Measurements from ENCODE around the gene POLR3H.

Gene POLR3H

DNA sequence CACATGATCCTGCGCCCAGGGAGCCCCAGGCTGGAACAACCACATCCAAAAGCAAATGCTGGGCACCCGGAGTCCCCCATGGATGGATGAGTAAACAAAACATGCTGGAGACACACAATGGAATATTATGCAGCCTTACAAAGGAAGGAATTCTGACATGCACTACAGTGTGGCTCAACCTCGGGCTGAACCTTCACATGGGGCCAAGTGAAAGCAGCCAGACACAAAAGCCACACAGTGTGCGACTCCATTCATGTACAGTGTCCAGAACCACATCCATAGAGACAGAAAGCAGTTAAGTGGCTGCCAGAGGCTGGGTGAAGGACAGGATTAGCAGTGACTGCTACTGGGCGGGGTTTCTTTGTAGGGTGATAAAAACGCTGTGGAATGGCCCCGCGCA, 10.1 kb downstream of the POLR3H start:
- DNase-seq, result no peak

DNA sequence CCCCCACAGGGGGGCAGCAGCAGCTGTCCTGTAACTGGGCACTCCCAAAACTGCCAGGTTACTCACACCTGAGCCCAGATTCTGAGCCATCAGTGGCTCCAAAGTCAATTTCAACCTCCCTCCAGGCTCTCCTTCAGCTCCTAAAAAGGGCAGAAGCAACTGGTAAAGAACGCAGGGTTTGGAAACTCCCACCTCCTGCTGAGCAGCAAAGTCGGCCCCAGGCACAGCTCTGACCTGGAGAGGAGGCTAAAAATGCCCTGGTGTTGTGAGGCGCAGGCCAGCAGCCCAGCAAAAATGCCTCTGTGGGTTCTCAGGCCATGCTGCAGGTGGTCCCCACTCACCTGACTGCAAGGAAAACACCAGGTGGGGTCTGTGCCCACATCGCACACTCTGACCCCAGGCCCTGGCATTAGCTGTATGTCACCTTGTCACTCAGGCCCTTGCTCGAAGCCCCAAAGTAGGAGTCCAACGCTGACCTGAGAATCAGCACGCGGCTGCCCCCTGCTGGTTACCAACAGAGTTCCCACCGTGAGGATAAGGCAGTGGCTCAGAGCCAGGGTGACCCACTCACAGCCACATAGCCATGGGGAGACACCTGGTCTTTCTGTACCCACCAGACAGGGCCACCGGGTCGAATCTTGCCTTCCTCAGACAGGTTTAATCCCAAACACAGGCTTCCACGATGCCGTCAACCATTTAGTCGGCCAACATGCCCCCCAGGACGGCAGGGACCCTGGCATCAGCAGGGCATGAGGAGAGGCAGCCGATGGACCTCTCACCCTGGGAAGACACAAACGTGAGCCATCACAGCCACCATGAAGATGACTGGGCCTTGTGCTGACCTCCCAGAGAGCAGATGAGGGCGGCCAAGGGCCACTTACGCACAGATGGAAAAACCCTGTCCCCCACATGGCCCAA, 11.1 kb downstream of the POLR3H start:
- DNase-seq, result peak; percentile 33

DNA sequence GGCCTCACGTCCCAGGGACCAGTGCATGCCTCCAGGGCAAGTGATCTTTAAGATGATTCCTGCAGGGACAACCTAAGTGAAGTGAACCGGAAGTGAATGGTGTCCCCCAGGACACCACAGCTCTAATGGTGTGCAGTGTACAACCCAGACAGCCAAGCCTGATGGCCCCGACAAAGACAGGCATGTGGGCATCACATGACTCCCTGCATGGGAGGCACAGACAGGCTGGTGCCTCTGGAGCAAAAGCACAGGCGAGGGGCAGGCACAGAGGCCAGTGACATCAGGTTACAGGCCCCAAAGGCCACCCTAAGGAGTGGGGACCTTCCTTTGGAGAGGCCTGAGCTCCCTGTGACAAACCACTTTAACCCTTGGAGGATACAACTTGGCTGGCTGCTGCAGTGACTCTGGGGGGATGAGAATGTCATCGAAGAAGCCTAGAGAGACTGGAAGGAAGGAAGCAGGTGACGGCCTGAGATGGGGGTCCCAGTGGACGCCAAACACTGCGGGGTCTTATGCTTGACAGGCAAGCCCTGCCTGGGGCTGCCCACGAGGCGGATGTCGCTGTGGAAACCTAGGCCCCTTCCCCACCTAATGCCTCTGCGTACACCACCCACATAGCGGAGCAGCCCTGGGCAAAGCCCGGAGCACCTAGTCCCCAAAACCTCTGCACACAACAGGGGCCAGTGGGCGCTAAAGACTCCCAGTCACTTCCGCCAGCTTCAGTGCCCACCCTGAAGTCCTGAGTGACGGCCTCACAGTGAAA, 12.4 kb downstream of the POLR3H start:
- DNase-seq, result no peak

DNA sequence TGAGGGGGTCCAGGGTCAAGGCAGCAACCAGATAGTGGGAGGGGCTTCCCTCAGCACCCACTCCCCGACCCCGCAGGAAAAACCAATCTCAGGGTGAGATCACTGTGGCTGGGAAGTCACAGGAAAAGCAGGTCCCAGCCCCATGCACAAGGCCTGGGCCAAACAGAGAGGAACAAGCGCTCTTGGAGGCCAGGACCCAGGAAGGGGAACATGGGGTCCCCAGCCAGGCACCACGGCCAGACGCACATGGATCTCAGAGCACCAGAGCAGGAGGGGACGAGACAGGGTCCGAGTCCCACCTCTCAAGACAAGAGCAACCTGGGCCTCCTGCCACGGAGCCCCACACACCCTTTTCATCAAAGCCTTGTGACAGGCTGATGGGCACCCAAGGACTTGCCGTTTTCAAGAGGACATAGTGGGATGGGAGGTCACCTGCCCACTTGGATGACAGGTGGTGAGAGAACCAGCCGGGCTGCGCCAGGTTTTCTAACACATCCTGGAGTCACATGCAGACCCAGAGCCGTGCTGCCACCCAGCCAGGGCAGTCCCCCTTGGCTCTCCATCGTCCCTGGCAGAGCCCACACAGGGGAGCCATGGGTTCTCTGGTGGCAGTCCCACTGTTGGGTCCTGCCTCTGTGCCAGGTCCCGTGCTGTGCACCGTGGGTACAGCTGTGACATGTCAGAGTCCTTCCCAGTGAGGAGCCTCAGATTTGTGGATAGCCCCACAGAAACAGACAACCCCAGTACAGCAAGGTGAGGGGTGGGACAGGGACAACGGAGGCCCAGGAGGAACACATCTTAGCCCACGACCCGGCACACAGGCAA, 13.2 kb downstream of the POLR3H start:
- DNase-seq, result no peak

DNA sequence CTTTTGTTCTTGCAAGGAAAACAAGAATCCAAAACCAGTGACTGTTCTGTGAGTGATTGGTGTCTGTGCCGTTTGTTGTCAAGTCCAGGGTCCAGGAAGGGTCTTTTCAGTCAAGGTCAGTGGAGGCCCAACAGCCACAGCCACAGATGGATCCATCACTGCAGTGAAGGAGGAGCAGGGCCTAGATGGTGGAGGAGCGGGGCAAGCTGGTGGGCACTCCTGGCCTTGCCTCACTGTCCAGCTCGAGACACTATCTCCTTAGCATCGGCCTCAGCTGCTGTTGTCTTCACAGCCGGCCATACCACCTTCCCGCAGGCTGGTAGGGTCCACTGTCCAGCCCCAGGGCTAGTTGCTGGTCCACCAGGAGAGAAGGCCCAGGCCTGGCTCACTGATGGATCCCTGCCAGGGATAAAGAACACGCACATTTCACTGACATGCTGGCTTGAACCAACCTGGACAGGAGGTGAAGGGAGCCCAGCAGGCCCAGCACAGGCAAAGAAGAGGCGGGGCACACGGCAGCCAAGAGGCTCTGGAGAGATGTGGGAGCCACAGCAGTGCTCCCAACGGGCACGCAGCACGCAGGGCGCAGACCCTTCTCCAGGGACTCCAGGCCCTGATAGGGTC, 15.2 kb downstream of the POLR3H start:
- DNase-seq, result no peak

DNA sequence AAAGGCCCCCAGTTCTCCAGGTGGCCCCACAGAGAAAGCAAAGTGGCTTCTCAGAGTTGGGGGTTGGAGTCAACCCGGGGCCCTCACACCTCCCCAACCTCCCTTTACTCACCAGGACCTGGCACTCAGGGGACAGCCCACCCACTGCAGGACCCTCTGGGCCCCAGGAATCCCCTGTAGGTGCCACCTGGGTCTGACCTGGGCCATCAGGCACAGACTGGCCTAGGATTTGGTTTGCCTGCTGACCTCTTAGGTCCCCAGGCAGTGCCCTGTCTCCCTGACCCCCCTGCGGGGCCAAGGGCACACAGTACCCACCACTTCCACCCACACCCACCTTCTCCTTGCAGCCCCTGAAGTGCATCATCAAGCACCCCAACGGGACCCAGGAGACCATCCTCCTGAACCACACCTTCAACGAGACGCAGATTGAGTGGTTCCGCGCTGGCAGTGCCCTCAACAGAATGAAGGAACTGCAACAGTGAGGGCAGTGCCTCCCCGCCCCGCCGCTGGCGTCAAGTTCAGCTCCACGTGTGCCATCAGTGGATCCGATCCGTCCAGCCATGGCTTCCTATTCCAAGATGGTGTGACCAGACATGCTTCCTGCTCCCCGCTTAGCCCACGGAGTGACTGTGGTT, 16.0 kb downstream of the POLR3H start:
- no peak for DNase-seq

DNA sequence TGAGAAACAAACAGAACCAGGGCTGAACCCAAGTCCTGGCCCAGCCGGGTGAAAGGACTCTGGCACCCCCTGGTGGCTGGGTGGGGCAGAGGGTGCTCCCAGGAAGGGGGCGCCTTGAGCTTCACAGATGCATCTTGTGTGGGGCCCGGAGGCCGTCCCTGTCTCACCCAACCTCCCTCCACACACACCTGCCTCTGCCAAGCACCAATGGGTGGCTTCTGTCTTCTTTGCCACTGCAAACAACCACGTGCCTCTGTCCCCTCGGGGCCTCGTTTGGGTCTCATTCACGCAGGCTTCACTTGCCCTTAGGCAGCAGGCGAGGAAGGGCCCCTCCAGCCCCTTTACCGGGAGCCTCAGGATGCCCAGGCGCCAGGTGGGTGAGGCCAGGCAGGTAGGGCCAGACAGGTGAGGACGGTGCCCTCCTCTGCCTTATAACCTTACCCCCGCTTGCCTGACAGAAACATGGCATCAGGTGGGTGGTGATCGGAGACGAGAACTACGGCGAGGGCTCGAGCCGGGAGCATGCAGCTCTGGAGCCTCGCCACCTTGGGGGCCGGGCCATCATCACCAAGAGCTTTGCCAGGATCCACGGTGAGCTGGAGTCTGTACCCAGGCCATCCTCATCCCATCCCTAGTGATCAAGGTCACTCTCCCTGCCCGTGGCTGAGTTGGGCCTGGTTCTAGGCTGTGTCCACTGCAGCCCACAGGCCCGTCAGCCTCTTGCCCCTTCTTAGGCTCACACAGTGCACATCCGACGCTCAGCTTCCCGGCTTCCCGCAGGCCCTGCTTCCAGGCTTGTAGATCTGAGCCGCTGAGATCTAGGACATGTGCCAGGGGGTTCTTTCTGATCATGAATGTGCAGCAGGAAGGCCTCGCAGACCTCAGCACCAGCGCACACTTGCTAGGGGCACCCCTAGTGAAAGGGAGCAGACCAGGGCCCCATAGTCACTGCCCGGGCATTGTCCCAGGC, 17.2 kb downstream of the POLR3H start:
- no peak for DNase-seq

DNA sequence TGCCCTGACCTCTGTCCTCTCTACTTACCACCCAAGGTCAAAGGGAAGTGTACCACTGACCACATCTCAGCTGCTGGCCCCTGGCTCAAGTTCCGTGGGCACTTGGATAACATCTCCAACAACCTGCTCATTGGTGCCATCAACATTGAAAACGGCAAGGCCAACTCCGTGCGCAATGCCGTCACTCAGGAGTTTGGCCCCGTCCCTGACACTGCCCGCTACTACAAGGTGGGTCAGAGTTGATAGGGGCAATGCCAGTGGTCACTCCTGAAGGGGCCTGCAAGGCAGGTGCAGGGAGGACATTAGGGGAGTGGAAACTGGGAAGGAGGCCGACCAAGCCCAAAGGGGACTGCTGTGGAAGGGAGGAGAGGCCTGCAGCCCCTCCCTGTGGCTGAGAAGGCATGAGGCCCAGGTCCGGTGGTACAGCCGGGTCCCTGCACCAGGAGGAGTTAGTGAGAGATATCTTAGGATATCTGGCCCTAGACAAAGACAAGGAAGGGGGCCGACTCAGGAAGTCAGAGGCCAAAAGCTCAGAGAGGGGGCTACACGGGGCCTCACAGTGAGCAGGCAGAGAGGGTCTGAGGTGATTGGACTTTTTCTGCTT, 17.9 kb downstream of the POLR3H start:
- DNase-seq, result no peak

DNA sequence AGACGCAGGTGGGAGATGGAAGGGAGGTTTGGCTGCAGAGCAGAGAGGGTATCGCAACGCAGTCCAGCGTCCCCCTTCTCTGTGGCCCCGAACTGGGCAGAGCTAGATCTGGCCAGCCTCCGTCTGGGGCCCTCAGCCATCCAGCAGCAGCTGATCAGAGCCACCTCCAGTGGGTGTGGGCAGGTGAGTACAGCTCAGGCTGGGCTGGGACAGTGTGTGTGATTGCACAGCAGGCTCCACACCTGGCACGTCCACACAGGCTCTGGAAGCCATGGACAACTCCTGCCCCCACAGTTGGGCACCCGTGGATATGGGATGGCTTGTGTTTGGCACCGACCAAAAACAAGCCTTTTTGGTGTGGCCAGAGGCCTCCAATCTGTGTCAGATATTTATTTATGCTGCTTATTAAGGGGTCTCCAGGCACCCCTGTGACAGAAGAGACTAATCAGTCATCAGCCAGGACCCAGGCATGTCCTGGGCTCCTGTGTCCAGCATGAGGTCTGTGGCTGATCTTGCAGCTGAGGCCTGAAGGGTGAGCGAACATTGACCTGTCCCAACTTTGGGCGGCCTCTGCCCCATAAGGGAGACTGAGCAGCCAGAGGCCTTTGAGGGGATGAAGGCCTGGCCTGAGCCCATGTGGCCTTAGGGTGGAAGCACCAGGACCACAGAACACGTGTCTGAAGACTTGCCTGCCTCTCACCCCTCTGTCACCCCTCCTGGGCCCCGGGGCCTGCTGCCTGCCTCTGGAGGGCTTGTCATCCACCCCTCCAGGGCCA, 18.6 kb downstream of the POLR3H start:
- DNase-seq, result no peak

DNA sequence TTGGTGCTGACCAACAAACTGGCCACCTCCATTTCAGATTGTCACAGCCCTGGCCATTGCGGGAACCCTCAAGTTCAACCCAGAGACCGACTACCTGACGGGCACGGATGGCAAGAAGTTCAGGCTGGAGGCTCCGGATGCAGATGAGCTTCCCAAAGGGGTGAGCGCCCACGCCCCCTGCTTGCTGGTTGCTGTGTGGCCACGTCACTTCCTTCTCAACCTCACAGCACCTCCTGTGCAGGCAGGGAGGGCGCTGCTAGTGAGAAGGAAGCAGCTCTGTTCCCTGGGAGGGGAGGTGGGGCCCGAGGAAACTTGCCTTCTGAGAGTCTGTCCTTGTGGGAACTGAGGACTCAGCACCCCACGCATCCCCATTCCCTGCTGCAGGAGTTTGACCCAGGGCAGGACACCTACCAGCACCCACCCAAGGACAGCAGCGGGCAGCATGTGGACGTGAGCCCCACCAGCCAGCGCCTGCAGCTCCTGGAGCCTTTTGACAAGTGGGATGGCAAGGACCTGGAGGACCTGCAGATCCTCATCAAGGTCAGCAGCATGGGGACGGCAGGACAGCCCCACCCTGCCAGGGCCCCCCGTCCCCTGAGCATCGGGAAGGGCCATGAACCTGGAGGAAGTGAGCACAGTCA, 19.3 kb downstream of the POLR3H start:
- no peak for DNase-seq

DNA sequence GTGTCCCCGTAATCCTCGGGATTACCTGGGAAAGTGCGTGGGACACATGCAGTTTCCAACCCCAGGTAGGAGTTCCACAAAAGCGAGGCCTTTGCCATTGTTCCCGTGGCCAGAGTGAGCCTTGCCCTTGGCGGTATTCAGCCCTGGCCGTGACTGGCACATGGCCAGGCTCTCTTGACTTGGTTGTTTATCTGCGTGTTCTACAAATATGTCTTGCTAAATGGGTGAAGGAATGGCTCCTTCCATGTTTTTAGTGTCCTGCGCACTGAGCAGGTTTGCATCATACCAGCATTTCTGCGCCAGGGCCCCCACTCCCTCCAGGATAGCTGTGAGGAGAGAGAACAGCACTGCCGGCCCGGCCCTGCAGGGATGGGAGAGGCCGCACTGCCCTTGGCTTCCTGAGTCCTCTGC, 20.0 kb downstream of the POLR3H start:
- no peak for DNase-seq

DNA sequence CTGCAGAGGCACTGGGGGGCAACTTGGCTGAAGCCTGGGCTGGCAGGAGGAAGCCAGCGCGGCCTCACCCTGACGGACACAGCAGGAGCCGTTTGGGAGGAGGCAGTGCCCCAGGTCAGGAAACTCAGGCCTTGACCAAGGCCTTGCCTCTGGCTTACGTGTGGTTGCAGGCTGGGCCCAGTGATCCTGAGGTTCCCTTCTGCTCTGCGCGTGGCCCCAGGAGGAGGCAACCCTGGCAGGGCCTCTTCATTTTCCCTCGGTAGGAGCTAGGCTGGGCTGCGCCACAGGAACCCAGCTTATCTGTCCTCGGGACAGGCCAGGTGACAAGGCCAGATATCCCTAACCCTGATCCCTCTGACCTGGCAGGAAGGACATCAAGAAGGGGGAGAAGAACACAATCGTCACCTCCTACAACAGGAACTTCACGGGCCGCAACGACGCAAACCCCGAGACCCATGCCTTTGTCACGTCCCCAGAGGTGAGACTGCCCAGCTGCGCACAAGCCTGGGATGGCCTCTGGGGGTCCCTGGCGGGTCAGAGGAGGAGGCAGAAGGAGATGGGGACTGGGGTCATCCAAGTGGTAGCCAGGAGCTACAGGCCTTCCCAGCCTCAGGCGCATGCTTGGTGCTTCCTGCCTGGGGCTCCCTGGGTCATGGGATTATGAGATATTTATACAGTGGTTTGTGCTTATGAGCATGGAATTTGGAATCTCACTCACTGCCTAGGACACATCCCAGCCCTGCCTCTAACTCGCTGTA, 20.6 kb downstream of the POLR3H start:
- DNase-seq, result no peak

DNA sequence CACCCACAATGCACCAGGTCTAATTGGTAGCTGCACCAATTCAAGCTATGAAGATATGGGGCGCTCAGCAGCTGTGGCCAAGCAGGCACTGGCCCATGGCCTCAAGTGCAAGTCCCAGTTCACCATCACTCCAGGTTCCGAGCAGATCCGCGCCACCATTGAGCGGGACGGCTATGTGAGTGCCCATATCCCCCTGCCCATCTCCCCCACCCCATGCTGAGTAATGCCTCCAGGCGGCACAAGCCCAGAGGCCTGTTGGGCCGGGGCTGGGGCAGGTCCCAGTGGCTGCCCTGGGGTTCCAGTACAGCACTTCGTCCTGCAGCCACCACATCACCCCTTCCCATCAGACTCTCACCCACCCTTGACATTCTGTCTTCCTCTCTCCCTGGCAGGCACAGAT, 21.5 kb downstream of the POLR3H start:
- DNase-seq, result no peak

DNA sequence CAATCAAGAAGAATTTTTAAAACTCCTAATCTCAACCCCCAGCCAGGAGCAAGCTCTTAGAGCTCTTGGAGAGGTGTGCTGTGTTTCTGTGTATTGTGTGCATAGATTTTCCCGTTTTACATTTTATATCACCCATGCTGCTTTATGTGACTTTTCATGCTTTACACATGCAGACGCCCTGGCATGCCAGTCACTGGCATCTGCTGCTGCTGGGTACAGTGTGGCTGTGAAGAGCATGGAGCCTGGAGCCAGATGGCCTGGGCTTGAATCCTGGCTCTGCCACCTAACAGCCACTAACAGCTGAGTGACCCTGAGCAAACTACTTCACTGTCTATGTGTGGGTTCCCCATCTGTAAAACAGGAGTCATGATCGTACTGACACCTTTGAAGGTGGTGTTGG, 23.1 kb downstream of the POLR3H start:
- DNase-seq, result no peak

DNA sequence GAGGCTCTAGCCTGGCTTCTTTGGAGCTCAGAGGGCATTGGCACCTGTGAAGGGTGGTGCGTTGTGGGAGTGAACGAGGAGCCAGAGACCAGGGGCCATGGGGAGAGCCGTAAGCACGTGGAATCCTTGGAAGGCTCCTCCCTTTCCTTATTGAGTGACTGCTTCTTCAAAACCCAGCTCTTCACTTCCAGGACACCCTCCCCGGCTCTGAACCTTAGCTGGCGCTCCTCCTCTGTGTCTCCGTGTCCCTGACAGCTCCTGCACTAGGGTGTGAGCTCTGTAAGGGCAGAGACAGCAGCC, 26.3 kb downstream of the POLR3H start:
- no peak for DNase-seq

DNA sequence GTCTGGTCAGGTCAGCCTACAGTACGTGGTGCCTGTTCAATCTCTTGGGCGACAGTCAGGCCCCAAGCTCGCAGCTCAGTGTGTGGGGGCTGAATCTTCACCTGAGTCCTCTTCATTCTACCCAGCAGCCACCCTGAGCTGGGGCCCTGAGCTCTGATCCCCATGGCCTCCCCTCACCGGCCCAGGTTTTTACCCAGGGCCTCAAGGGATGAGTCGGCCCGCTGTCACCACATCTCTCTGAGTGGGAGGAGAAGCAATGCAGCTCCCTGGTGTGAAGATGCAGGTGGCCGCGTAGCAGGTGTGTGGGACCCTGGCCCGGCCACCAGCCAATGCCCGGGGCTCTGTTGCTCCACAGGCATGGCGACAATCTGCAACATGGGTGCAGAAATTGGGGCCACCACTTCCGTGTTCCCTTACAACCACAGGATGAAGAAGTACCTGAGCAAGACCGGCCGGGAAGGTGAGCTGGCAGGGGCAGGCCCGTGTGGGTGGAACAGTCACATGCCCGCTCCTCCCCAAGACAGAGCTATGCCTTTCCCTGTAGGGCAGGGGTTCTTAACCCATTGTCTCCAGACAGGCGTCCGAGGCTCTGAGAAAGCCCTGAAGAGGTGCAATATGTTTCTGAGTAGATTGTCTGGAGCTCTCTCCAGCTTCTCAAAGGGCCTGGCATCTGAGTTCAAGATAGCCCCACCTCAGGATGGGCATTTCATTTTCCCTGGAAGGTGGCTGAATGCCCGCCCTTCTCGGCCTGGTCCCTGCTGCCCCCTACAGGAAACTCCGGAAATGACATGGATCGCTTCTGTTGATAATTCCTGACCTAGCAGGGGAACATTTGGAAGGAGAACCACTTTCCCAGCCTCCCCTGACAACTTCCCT, 26.9 kb downstream of the POLR3H start:
- peak; percentile 18 for DNase-seq

DNA sequence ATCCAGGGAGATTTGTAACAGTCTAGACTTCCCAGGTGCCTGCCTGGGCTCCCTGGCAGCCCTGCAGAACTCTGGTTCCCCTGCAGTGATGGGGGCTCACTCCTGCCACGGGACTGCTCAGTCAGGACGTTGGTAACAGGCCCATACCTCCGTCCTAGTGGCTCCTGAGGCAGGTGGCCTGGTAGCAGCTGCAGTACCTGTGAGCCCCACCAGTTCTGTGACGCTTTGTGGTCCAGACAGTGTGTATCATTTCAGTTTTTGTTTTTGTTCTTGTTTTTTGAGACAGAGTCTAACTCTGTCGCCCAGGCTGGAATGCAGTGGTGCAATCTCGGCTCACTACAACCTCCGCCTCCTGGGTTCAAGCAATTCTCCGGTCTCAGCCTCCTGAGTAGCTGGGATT, 27.8 kb downstream of the POLR3H start:
- DNase-seq, result no peak

DNA sequence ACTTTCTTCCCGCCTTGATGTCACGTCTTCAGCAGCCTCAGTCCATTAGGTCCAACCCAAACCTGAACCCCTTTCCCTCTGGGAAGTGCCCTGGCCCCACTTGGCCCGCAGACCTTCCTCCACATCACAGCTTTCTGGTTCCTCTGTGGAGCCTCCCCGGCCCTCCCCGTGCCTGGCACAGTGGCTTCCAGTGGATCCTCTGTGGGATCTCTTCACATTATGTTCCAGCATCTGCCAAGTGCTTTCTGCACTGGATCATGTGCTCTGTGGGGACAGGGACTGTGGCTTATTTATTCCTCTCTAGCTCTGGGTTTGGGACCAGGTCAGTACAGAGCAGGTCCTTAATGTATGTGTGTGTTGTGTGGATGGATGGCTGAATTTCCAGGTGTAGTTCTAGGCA, 30.9 kb downstream of the POLR3H start:
- DNase-seq, result no peak

All from NCI-H1092 (cell line).